Cardiac muscle cell (in vitro differentiated cells and primary cell): Measurements from ENCODE around the gene PROM1. TPM values are rescaled to one million over a fixed set of nuclear protein-coding genes. Genes with fewer than 3 reads are reported as not detected.

ENCODE experiments used
- DNase-seq, 2 donors: peaks; one replicate each; pipeline versions ENCODE4 v3.0.0 to v3.0.0-alpha.2; 2010 to 2017; ENCODE audit warnings: low read depth in 1 of 2, low spot score in 1 of 2
- H3K27ac ChIP-seq: fragments of 200-600 bp; sonication (generic); 2 replicates; pipeline ENCODE4 v1.5.1; 2016
- H3K27me3 ChIP-seq: fragments of 200-600 bp; sonication (generic); 2 replicates; pipeline ENCODE4 v1.6.0; 2016; ENCODE audit warnings: control low read depth
- H3K36me3 ChIP-seq: fragments of 200-600 bp; sonication (generic); 2 replicates; pipeline ENCODE4 v1.5.1; 2016; ENCODE audit warnings: control low read depth
- H3K4me1 ChIP-seq: fragments of 200-600 bp; sonication (generic); 2 replicates; pipeline ENCODE4 v1.8.1; 2017; ENCODE audit warnings: low read depth, mild to moderate bottlenecking, mixed run types
- H3K4me3 ChIP-seq: fragments of 200-600 bp; sonication (generic); 2 replicates; pipeline ENCODE4 v1.5.1; 2016; ENCODE audit warnings: mild to moderate bottlenecking
- H3K9me3 ChIP-seq: fragments of 200-600 bp; sonication (generic); 2 replicates; pipeline ENCODE4 v1.5.1; 2017; ENCODE audit warnings: low read depth, mild to moderate bottlenecking, control low read depth
- CTCF ChIP-seq: IDR thresholded peaks from 2 replicates; pipeline ENCODE4 v1.5.1; 2012; ENCODE audit warnings: low read depth, mild to moderate bottlenecking, low read length
- polyA plus RNA-seq: library from polyadenylated mRNA; unstranded; fragments of >200 nt; fragmentation: Nextera tagmentation; extraction: Ambion mirVana; gene quantifications from 2 replicates; pipeline ENCODE4 v1.2.1, GENCODE V29; 2016
- total RNA-seq: library from RNA; depleted of rRNA; stranded (reverse); fragments of >200 nt; gene quantifications from 2 replicates; pipeline ENCODE4 v1.2.3, GENCODE V29; 2016

Gene PROM1
- total and polyA plus RNA-seq, 2 experiments from 2014 or later = 2.0 to 4.9 TPM

DNA sequence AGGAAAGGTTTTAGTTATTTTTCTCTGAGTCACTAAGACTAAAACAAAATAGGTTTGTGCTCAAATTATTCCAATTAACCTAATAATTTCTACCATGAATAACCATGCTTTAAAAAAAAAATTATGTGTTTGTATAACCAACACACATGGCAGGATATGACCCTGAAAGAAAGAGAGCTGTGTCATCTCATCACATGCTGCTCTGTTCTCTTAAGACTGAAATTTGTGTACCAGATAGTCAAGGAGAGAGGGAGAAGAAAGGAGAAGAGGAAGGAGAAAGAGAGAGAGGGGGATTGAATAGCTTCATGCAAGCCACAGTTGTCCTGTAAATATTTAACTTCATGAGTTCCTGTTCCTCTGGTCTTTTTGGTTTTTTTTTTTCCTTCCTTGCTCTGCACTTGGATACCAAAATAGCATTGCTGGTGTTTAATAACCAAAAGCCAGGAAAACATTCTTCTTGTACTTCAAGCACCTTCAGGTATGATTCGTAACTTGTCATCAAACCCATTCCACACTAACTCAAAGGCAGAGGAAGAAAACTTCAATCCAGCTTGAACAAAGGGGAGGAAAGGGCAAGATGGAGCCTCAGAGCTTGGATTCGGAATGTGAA is 6.4 kb upstream of the PROM1 start:
- Histone ChIP-seq H3K27ac (no peak overlapping the region), H3K36me3 (no peaks in the 10 kb centered on the region), H3K9me3 (no peaks in the 10 kb centered on the region), H3K4me3 (no peak overlapping the region), H3K27me3 (peaks cover 11% of the 10 kb centered on the region), H3K4me1 (no peaks in the 10 kb centered on the region)
- no peak for DNase-seq
- no peak for TF ChIP-seq CTCF

GRCh38 chr4:16089156-16089555 is 5.3 kb upstream of the PROM1 start:
- Histone ChIP-seq H3K36me3 (no peaks in the 10 kb centered on the region), H3K4me1 (no peaks in the 10 kb centered on the region), H3K27me3 (peaks cover 22% of the 10 kb centered on the region), H3K9me3 (no peaks in the 10 kb centered on the region), H3K27ac (no peak overlapping the region), H3K4me3 (no peak overlapping the region)
- no peak for DNase-seq
- no peak for TF ChIP-seq CTCF

GRCh38 chr4:16088601-16089000 is 4.8 kb upstream of the PROM1 start:
- Histone ChIP-seq H3K36me3 (no peaks in the 10 kb centered on the region), H3K27me3 (peaks cover 27% of the 10 kb centered on the region), H3K9me3 (no peaks in the 10 kb centered on the region), H3K4me1 (no peaks in the 10 kb centered on the region), H3K4me3 (no peak overlapping the region), H3K27ac (no peak overlapping the region)
- no peak for TF ChIP-seq CTCF
- no peak for DNase-seq

- TF ChIP-seq CTCF = no peak
- no peak for DNase-seq
- no peak overlapping the region for H3K27ac ChIP-seq
- no peak overlapping the region for H3K4me3 ChIP-seq
- peaks cover 50% of the 10 kb centered on the region for H3K27me3 ChIP-seq
- no peaks in the 10 kb centered on the region for H3K9me3 ChIP-seq
- no peaks in the 10 kb centered on the region for H3K4me1 ChIP-seq
- H3K36me3 ChIP-seq = no peaks in the 10 kb centered on the region
Observed at GRCh38 chr4:16085822-16086221, 2.0 kb upstream of the PROM1 start.

GRCh38 chr4:16082426-16083240 is 1.2 kb downstream of the PROM1 start:
- H3K4me1 ChIP-seq = peaks cover 3% of the 10 kb centered on the region
- peak overlapping the region; percentile 38 for H3K4me3 ChIP-seq
- no peaks in the 10 kb centered on the region for H3K9me3 ChIP-seq
- peak; percentile 16 to 88 for DNase-seq
- no peak for TF ChIP-seq CTCF
- no peak overlapping the region for H3K27ac ChIP-seq
- no peaks in the 10 kb centered on the region for H3K36me3 ChIP-seq
- peaks cover 50% of the 10 kb centered on the region for H3K27me3 ChIP-seq
